Liver (tissue), 9 donors: ENCODE data around the gene GSE1. TPM values are rescaled to one million over a fixed set of nuclear protein-coding genes. Genes with fewer than 3 reads are reported as not detected.

Source experiments
- DNase-seq: peaks from one replicate; pipeline ENCODE4 v3.0.0-alpha.2; 2017; ENCODE audit warnings: low spot score
- H3K27ac ChIP-seq, 2 donors: one replicate each; pipeline ENCODE4 v1.7.0; 2013; ENCODE audit warnings: inconsistent platforms in 2 of 2, low read length in 2 of 2, control low read depth in 1 of 2, low read depth in 1 of 2, mild to moderate bottlenecking in 1 of 2
- H3K27me3 ChIP-seq, 4 donors: one replicate each; pipeline versions ENCODE4 v1.6.1 to v1.7.0; 2013; ENCODE audit warnings: low read length in 3 of 4, inconsistent platforms in 1 of 4, mild to moderate bottlenecking in 1 of 4, moderate library complexity in 1 of 4; ENCODE audit not compliant: control insufficient read depth in 4 of 4, insufficient read depth in 4 of 4
- H3K36me3 ChIP-seq, 4 donors: one replicate each; pipeline versions ENCODE4 v1.6.1 to v1.7.0; 2013; ENCODE audit warnings: low read length in 3 of 4, mild to moderate bottlenecking in 3 of 4, low read depth in 1 of 4, moderate library complexity in 1 of 4; ENCODE audit not compliant: control insufficient read depth in 4 of 4, insufficient read depth in 3 of 4
- H3K4me1 ChIP-seq, 4 donors: one replicate each; pipeline versions ENCODE4 v1.6.1 to v1.7.0; 2013; ENCODE audit warnings: low read length in 3 of 4, mild to moderate bottlenecking in 3 of 4, moderate library complexity in 1 of 4; ENCODE audit not compliant: control insufficient read depth in 4 of 4, insufficient read depth in 4 of 4
- H3K4me3 ChIP-seq, 3 donors: one replicate each; pipeline versions ENCODE4 v1.6.1 to v1.7.0; 2013; ENCODE audit warnings: low read length in 3 of 3, control low read depth in 1 of 3, low read depth in 1 of 3, mild to moderate bottlenecking in 1 of 3
- H3K9ac ChIP-seq, 2 donors: one replicate each; pipeline ENCODE4 v1.7.0; 2013; ENCODE audit warnings: low read length in 2 of 2, mild to moderate bottlenecking in 2 of 2, moderate library complexity in 2 of 2, control low read depth in 1 of 2, low read depth in 1 of 2
- H3K9me3 ChIP-seq, 4 donors: one replicate each; pipeline versions ENCODE4 v1.6.1 to v1.7.0; 2013; ENCODE audit warnings: low read length in 3 of 4; ENCODE audit not compliant: control insufficient read depth in 4 of 4
- ATF3 ChIP-seq: IDR thresholded peaks from 2 replicates; pipeline ENCODE4 v1.6.1; 2016; ENCODE audit warnings: antibody characterized with exemption
- EGR1 ChIP-seq, 2 donors: IDR thresholded peaks; 2 replicates each; pipeline ENCODE4 v1.6.1; 2016 to 2018; ENCODE audit warnings: antibody characterized with exemption in 2 of 2, low read depth in 2 of 2
- FOXA1 ChIP-seq: IDR thresholded peaks from 2 replicates; pipeline ENCODE4 v1.6.1; 2016; ENCODE audit warnings: antibody characterized with exemption
- FOXA2 ChIP-seq: IDR thresholded peaks from 2 replicates; pipeline ENCODE4 v1.6.1; 2016; ENCODE audit warnings: antibody characterized with exemption
- GABPA ChIP-seq, 2 donors: IDR thresholded peaks in 1 of 2; conservative IDR thresholded peaks in 1 of 2; 2 replicates each; pipeline ENCODE4 v1.6.1; 2016; ENCODE audit warnings: antibody characterized with exemption in 2 of 2, mild to moderate bottlenecking in 1 of 2, moderate library complexity in 1 of 2
- HNF4A ChIP-seq, 2 donors: conservative IDR thresholded peaks; 2 replicates each; pipeline ENCODE4 v1.6.1; 2016; ENCODE audit warnings: antibody characterized with exemption in 2 of 2, mild to moderate bottlenecking in 2 of 2
- HNF4G ChIP-seq: IDR thresholded peaks from 2 replicates; pipeline ENCODE4 v1.6.1; 2016; ENCODE audit warnings: antibody characterized with exemption
- JUND ChIP-seq, 2 donors: IDR thresholded peaks; 2 replicates each; pipeline ENCODE4 v1.6.1; 2016; ENCODE audit warnings: antibody characterized with exemption in 2 of 2
- NR2F2 ChIP-seq: IDR thresholded peaks from 2 replicates; pipeline ENCODE4 v1.6.1; 2016; ENCODE audit warnings: antibody characterized with exemption
- RAD21 ChIP-seq, 2 donors: IDR thresholded peaks; 2 replicates each; pipeline ENCODE4 v1.6.1; 2016; ENCODE audit warnings: antibody characterized with exemption in 2 of 2, mild to moderate bottlenecking in 2 of 2
- REST ChIP-seq: IDR thresholded peaks from 2 replicates; pipeline ENCODE4 v1.6.1; 2016; ENCODE audit warnings: antibody characterized with exemption, mild to moderate bottlenecking
- SP1 ChIP-seq: IDR thresholded peaks from 2 replicates; pipeline ENCODE4 v1.6.1; 2018; ENCODE audit warnings: antibody characterized with exemption, mild to moderate bottlenecking
- TAF1 ChIP-seq: conservative IDR thresholded peaks from 2 replicates; pipeline ENCODE4 v1.6.1; 2016; ENCODE audit warnings: antibody characterized with exemption, mild to moderate bottlenecking
- YY1 ChIP-seq: IDR thresholded peaks from 2 replicates; pipeline ENCODE4 v1.6.1; 2016; ENCODE audit warnings: antibody characterized with exemption, mild to moderate bottlenecking
- WGBS: extraction: QIAGEN DNeasy Blood & Tissue Kit; methylation state at CpG from one replicate; pipeline ENCODE4 v1.1.7; 2013; 5-methylcytosine and 5-hydroxymethylcytosine counted together
- polyA plus RNA-seq, 2 donors: library from polyadenylated mRNA; stranded (reverse) in 1 of 2; unstranded in 1 of 2; fragments of 200-250 nt in 1 of 2; fragments of >200 nt in 1 of 2; fragmentation: Nextera tagmentation in 1 of 2; extraction: Ambion mirVana in 1 of 2; gene quantifications; one replicate each; pipeline versions ENCODE4 v1.2.1 to v1.2.3, GENCODE V29; 2013 to 2015
- total RNA-seq, 2 donors: library from RNA; depleted of rRNA; stranded (reverse); fragments of >200 nt; gene quantifications; one replicate each; pipeline ENCODE4 v1.2.3, GENCODE V29; 2014
- TF ChIP-seq, protein P1 (sequence below): IDR thresholded peaks from 2 replicates; pipeline ENCODE4 v1.6.1; 2016; ENCODE audit warnings: antibody characterized with exemption
- TF ChIP-seq, protein P2 (sequence below): fragments of 150-350 bp; IDR thresholded peaks from 2 replicates; pipeline ENCODE4 v1.5.1; 2017; ENCODE audit warnings: improper control_type of control experiment, low read depth, low read length; ENCODE audit not compliant: missing input control
- TF ChIP-seq, protein P3 (sequence below): IDR thresholded peaks from 2 replicates; pipeline ENCODE4 v1.6.1; 2016; ENCODE audit warnings: antibody characterized with exemption
- donor health status: healthy.
- donor health status: healthy.
- donor health status: healthy.
- donor health status: healthy.
- donor health status: healthy.

The GSE1 gene
- total and polyA plus RNA-seq, 4 donors, result 9.9 to 37.7 (median 25.2) TPM

GRCh38 chr16:85565801-85566526 lies 47.2 kb upstream of the GSE1 start:
- Histone ChIP-seq H3K27ac (no peak overlapping the region), H3K4me3 (no peak overlapping the region), H3K27me3 (no peaks in the 10 kb centered on the region), H3K9me3 (no peaks in the 10 kb centered on the region), H3K36me3 (no peaks in the 10 kb centered on the region), H3K9ac (no peak overlapping the region), H3K4me1 (peaks cover 21 to 92% (median 75%) of the 10 kb centered on the region in 4 donors)
- DNase-seq, result no peak
- WGBS, result 89% methylated on average over 23 of the region's 23 CpGs
- TF ChIP-seq, protein P1, sequence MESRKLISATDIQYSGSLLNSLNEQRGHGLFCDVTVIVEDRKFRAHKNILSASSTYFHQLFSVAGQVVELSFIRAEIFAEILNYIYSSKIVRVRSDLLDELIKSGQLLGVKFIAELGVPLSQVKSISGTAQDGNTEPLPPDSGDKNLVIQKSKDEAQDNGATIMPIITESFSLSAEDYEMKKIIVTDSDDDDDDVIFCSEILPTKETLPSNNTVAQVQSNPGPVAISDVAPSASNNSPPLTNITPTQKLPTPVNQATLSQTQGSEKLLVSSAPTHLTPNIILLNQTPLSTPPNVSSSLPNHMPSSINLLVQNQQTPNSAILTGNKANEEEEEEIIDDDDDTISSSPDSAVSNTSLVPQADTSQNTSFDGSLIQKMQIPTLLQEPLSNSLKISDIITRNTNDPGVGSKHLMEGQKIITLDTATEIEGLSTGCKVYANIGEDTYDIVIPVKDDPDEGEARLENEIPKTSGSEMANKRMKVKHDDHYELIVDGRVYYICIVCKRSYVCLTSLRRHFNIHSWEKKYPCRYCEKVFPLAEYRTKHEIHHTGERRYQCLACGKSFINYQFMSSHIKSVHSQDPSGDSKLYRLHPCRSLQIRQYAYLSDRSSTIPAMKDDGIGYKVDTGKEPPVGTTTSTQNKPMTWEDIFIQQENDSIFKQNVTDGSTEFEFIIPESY, result no peak
- TF ChIP-seq YY1 (no peak), ATF3 (no peak), REST (no peak), FOXA2 (no peak)

DNA sequence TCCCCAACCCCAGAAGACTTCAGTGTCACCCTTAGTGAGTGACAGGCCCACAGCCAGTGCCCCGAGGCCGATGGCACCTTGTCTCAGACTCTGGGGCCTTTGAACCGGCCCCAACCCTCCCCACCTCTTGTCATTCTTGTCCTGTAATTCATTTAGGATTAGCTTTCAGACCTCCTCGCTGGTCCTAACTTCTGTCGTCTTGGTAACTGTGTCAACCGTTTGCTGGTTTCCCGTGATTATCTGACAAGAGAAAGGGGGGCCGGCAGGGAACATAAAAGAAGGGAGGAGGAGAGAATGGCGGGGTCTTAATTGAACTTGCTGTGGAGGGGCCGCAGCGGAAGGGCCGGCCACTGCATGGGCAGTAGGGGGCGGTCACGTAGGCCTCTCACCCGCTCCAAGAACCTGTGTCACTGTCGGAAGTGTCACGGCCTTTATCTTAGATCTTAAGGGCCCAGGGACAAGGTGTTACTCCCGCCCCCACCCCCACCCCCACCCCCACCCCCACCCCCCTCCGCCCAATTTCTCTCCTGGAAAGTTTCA lies 46.5 kb upstream of the GSE1 start:
- Histone ChIP-seq H3K4me3 (no peak overlapping the region), H3K27me3 (no peaks in the 10 kb centered on the region), H3K4me1 (peaks cover 16 to 92% (median 73%) of the 10 kb centered on the region in 4 donors), H3K36me3 (no peaks in the 10 kb centered on the region), H3K9me3 (no peaks in the 10 kb centered on the region), H3K9ac (no peak overlapping the region), H3K27ac (no peak overlapping the region)
- no peak for TF ChIP-seq SP1
- TF ChIP-seq JUND (IDR thresholded peaks at IDR 0.05), result no peak
- no peak for TF ChIP-seq HNF4G
- no peak for TF ChIP-seq EGR1 (IDR thresholded peaks at IDR 0.05; ENCODE audit: low read depth in 2 of 2)
- no peak for TF ChIP-seq GABPA (IDR thresholded peaks at IDR 0.05 in 1 of 2, conservative IDR thresholded peaks at IDR 0.05 in 1 of 2)
- no peak for TF ChIP-seq RAD21 (IDR thresholded peaks at IDR 0.05)
- TF ChIP-seq ATF3, result no peak
- no peak for TF ChIP-seq TAF1
- no peak for TF ChIP-seq REST
- no peak for TF ChIP-seq FOXA2
- TF ChIP-seq, protein P2, sequence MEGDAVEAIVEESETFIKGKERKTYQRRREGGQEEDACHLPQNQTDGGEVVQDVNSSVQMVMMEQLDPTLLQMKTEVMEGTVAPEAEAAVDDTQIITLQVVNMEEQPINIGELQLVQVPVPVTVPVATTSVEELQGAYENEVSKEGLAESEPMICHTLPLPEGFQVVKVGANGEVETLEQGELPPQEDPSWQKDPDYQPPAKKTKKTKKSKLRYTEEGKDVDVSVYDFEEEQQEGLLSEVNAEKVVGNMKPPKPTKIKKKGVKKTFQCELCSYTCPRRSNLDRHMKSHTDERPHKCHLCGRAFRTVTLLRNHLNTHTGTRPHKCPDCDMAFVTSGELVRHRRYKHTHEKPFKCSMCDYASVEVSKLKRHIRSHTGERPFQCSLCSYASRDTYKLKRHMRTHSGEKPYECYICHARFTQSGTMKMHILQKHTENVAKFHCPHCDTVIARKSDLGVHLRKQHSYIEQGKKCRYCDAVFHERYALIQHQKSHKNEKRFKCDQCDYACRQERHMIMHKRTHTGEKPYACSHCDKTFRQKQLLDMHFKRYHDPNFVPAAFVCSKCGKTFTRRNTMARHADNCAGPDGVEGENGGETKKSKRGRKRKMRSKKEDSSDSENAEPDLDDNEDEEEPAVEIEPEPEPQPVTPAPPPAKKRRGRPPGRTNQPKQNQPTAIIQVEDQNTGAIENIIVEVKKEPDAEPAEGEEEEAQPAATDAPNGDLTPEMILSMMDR, result no peak
- no peak for TF ChIP-seq FOXA1
- no peak for TF ChIP-seq YY1
- no peak for TF ChIP-seq HNF4A (conservative IDR thresholded peaks at IDR 0.05)
- TF ChIP-seq, protein P3, sequence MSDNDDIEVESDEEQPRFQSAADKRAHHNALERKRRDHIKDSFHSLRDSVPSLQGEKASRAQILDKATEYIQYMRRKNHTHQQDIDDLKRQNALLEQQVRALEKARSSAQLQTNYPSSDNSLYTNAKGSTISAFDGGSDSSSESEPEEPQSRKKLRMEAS, result no peak
- TF ChIP-seq NR2F2, result no peak
- 73% methylated on average over 19 of the region's 19 CpGs for WGBS
- DNase-seq, result no peak
